ENCODE data around the gene TXNDC9. TPM values are rescaled to one million over a fixed set of nuclear protein-coding genes. Genes with fewer than 3 reads are reported as not detected.
"Not testable (repeated sequence)": the region's sequence is repeated elsewhere in the genome, so short reads cannot be mapped to it uniquely, and the experiment has no call there.

The TXNDC9 gene
- total and polyA plus RNA-seq, 2 donors (not counting 1 experiment from before 2014, with no cell fraction given): 46.7 to 65.0 TPM

DNA sequence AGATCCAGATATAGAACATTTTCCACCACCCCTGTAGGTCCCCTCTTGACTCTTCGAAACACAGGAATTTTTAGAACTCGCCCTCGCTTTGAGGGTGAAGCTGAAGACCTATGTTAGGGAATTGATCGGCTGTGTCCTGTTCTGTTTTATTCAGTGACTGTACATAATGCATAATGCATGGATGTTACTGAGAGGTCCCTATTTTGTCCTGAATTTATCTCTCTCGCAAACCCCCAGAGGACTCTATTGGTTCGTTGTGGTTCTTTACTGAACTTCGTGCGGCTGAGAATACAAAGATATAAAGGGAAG is 625 bp upstream of the TXNDC9 start:
- Histone ChIP-seq H3K36me3 (ENCODE audit: control insufficient read depth, insufficient read depth, low read length) (no peaks in the 10 kb centered on the region), H3K9ac (ENCODE audit: insufficient read depth, low read length) (peak overlapping the region; percentile 83), H3K4me2 (ENCODE audit: extremely low read depth, insufficient read depth, low read length) (peak overlapping the region; percentile 90), H3K9me3 (ENCODE audit: control insufficient read depth, insufficient read depth, low read depth, low read length) (no peaks in the 10 kb centered on the region), H3K4me3 (replicated peaks in 1 of 4; ENCODE audit: control extremely low read depth in 1 of 4, insufficient read depth in 1 of 4, low read depth in 3 of 4, low read length in 4 of 4) (peak overlapping the region; percentile 89 to 97 (median 91)), H3K4me1 (ENCODE audit: control insufficient read depth, extremely low read depth, insufficient read depth, low read length) (peaks cover 2% of the 10 kb centered on the region), H2AFZ (ENCODE audit: low read length) (peak overlapping the region; percentile 88), H3K27me3 (ENCODE audit: control insufficient read depth, insufficient read depth, low read length) (no peaks in the 10 kb centered on the region), H3K27ac (ENCODE audit: insufficient read depth, low read length) (peak overlapping the region; percentile 83), H3K79me2 (ENCODE audit: control insufficient read depth, insufficient read depth, low read length) (peaks cover 78% of the 10 kb centered on the region), H4K20me1 (ENCODE audit: control insufficient read depth, extremely low read depth, insufficient read depth, low read length) (no peaks in the 10 kb centered on the region)
- no peak for TF ChIP-seq EZH2 (IDR thresholded peaks at IDR 0.05; ENCODE audit: low read length, missing control alignments)
- TF ChIP-seq, protein P1, sequence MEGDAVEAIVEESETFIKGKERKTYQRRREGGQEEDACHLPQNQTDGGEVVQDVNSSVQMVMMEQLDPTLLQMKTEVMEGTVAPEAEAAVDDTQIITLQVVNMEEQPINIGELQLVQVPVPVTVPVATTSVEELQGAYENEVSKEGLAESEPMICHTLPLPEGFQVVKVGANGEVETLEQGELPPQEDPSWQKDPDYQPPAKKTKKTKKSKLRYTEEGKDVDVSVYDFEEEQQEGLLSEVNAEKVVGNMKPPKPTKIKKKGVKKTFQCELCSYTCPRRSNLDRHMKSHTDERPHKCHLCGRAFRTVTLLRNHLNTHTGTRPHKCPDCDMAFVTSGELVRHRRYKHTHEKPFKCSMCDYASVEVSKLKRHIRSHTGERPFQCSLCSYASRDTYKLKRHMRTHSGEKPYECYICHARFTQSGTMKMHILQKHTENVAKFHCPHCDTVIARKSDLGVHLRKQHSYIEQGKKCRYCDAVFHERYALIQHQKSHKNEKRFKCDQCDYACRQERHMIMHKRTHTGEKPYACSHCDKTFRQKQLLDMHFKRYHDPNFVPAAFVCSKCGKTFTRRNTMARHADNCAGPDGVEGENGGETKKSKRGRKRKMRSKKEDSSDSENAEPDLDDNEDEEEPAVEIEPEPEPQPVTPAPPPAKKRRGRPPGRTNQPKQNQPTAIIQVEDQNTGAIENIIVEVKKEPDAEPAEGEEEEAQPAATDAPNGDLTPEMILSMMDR (conservative IDR thresholded peaks at IDR 0.05 in 1 of 2, IDR thresholded peaks at IDR 0.05 in 1 of 2; ENCODE audit: low read depth in 1 of 2, low read length in 2 of 2): no peak
- no peak for DNase-seq (ENCODE audit: low read depth in 2 of 2)

DNA sequence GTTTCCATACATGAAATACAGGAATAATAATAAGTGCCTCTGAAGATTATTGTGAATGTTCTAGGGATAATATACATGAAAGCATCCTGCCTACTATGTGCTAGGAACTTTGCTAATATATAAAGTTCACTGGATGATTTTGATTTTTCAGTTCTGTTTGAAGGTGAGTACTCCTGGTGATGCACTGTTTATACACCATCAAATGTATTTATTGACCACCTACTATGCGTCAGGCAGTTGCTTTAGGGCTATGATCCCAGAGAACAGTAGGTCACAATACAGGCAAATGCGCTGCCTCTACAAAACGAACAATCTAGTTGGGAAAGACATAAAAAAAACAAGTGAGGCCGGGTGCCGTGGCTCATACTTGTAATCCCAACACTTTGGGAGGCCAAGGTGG is 10.7 kb downstream of the TXNDC9 start:
- no peak for TF ChIP-seq EZH2 (IDR thresholded peaks at IDR 0.05; ENCODE audit: low read length, missing control alignments)
- TF ChIP-seq, protein P1 (conservative IDR thresholded peaks at IDR 0.05 in 1 of 2, IDR thresholded peaks at IDR 0.05 in 1 of 2; ENCODE audit: low read depth in 1 of 2, low read length in 2 of 2): no peak
- H3K36me3 ChIP-seq (ENCODE audit: control insufficient read depth, insufficient read depth, low read length): peaks cover 15% of the 10 kb centered on the region

DNA sequence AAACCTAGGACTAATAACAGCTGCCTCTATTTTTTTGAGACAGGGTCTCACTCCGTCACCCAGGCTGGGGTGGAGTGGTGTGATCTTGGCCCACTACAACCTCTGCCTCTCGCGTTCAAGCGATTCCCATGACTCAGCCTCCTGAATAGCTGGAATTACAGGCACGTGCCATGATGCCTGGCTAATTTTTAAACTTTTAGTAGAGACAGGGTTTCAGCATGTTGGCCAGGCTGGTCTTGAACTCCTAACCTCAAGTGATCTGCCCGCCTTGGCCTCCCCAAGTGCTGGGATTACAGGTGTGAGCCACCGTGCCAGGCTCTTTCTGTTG is 18.3 kb downstream of the TXNDC9 start:
- not testable (repeated sequence) for DNase-seq (ENCODE audit: low read depth in 2 of 2); H3K36me3 ChIP-seq (ENCODE audit: control insufficient read depth, insufficient read depth, low read length); H2AFZ ChIP-seq (ENCODE audit: low read length); H3K27ac ChIP-seq (ENCODE audit: insufficient read depth, low read length); H3K27me3 ChIP-seq (ENCODE audit: control insufficient read depth, insufficient read depth, low read length); H4K20me1 ChIP-seq (ENCODE audit: control insufficient read depth, extremely low read depth, insufficient read depth, low read length); H3K4me1 ChIP-seq (ENCODE audit: control insufficient read depth, extremely low read depth, insufficient read depth, low read length); H3K4me2 ChIP-seq (ENCODE audit: extremely low read depth, insufficient read depth, low read length); H3K4me3 ChIP-seq (replicated peaks in 1 of 4; ENCODE audit: control extremely low read depth in 1 of 4, insufficient read depth in 1 of 4, low read depth in 3 of 4, low read length in 4 of 4); H3K9me3 ChIP-seq (ENCODE audit: control insufficient read depth, insufficient read depth, low read depth, low read length); H3K9ac ChIP-seq (ENCODE audit: insufficient read depth, low read length); H3K79me2 ChIP-seq (ENCODE audit: control insufficient read depth, insufficient read depth, low read length)

More for the DNA sequence above, 10.7 kb downstream of the TXNDC9 start:
- H3K4me1 ChIP-seq (ENCODE audit: control insufficient read depth, extremely low read depth, insufficient read depth, low read length): no peaks in the 10 kb centered on the region
- H3K4me3 ChIP-seq (replicated peaks in 1 of 4; ENCODE audit: control extremely low read depth in 1 of 4, insufficient read depth in 1 of 4, low read depth in 3 of 4, low read length in 4 of 4): no peak overlapping the region
- no peak overlapping the region for H3K27ac ChIP-seq (ENCODE audit: insufficient read depth, low read length)
- no peaks in the 10 kb centered on the region for H4K20me1 ChIP-seq (ENCODE audit: control insufficient read depth, extremely low read depth, insufficient read depth, low read length)
- no peak overlapping the region for H3K4me2 ChIP-seq (ENCODE audit: extremely low read depth, insufficient read depth, low read length)
- H3K79me2 ChIP-seq (ENCODE audit: control insufficient read depth, insufficient read depth, low read length): peaks cover 4% of the 10 kb centered on the region
- no peaks in the 10 kb centered on the region for H3K9me3 ChIP-seq (ENCODE audit: control insufficient read depth, insufficient read depth, low read depth, low read length)
- H3K27me3 ChIP-seq (ENCODE audit: control insufficient read depth, insufficient read depth, low read length): no peaks in the 10 kb centered on the region
- no peak overlapping the region for H3K9ac ChIP-seq (ENCODE audit: insufficient read depth, low read length)
- H2AFZ ChIP-seq (ENCODE audit: low read length): no peak overlapping the region
- DNase-seq (ENCODE audit: low read depth in 2 of 2): no peak

Measured in fibroblast of lung (primary cell).